Adrenal gland (tissue), 5 donors: ENCODE measurements around the gene SLC22A3.

Experiments used
- CTCF ChIP-seq, 6 experiments: fragments of 450-650 bp in 4 of 6; fragments of 200-600 bp in 2 of 6; sonication (generic) in 1 of 6; IDR thresholded peaks; 1 replicate in 5 of 6; 2 replicates in 1 of 6; pipeline versions ENCODE4 v1.5.1 to v1.8.0; 2016 to 2021; ENCODE audit warnings: antibody characterized with exemption in 6 of 6, mild to moderate bottlenecking in 2 of 6, moderate library complexity in 1 of 6
- POLR2A ChIP-seq, 2 donors: fragments of 450-650 bp; IDR thresholded peaks; one replicate each; pipeline ENCODE4 v1.6.1; 2017; ENCODE audit warnings: antibody characterized with exemption in 2 of 2, mild to moderate bottlenecking in 2 of 2, moderate library complexity in 1 of 2
- donor health status: DM: no; HTN: no; CAD: no.

GRCh38 chr6:160462551-160463109 is 114.5 kb downstream of the SLC22A3 start:
- no peak for TF ChIP-seq CTCF (IDR thresholded peaks at IDR 0.05)
- no peak for TF ChIP-seq POLR2A (IDR thresholded peaks at IDR 0.05)
